HL-60/S4 (cell line): Measurements from ENCODE around the gene PDIA6.

Source experiments
- in situ Hi-C: fragments of 300-500 bp; cut with MboI; formaldehyde crosslinking; loops from 2 replicates; pipeline ENCODE4 v1.14.3; 2022; ENCODE audit warnings: low sequenced_read_pairs

PDIA6 gene

GRCh38 chr2:10733566-10733925 is 79.0 kb downstream of the PDIA6 start:
- in situ Hi-C loops, result no loop called here
